Left ventricle myocardium superior (tissue), 1 donor: ENCODE data around the gene CFAP58. TPM values are rescaled to one million over a fixed set of nuclear protein-coding genes. Genes with fewer than 3 reads are reported as not detected.

Source experiments
- ATAC-seq: fragments of 200-7000 bp; cut with Tn5 transposase; one replicate; pipeline ENCODE4 v1.9.1; 2020; ENCODE audit warnings: mild to moderate bottlenecking, moderate library complexity
- DNase-seq: peaks from one replicate; pipeline ENCODE4 v3.0.0-alpha.2; 2020
- intact Hi-C: fragments of 100-400 bp; cut with micrococcal nuclease; formaldehyde crosslinking; loops from one replicate; pipeline ENCODE4 v1.11.0; 2022
- total RNA-seq: library from RNA; stranded (reverse); fragmentation: NEBNext Ultra II Directional; extraction: Animal tissue kit (Norgen Biotek cat#: 25700); gene quantifications from one replicate; pipeline ENCODE4 v1.2.1, GENCODE V29; 2021
- donor health status: DM: no; HTN: yes; CAD: no; lungs with severe emphysema.

The CFAP58 gene
- total RNA-seq, 1 donor from 2014 or later, result 1.2 TPM

DNA sequence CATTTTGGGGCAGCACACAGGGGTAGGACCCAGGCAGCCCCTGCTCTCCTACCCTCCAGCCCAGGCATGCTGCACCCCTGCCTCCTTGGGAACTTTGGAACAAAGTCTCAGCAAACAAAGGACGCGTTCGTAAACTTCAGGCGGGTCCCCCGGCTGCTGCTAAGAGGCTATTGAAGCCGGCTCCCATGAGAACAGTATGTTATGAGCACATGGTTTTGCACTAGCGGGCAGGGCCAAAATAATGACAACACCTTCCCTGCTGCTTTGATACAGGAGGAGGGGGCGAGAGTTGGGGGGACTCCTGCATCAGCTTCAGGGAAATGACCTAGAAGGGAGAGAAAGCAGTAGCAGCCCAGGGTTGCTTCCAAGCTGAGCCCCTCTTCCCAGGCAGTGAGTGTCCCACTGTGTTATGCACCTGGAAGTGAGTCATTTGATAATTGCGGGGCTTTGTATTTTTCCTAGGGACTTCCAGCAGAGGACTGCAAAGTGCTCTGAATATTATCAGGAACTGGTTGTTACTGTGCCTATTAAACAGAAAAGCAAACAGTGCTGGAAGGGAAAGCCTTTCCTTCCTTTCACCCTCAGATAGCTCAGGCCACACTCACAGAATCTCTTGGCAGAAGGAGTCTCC lies 22.3 kb upstream of the CFAP58 start:
- DNase-seq (peak; percentile 71), ATAC-seq (peak; percentile 57)
- intact Hi-C loops, result no loop called here

DNA sequence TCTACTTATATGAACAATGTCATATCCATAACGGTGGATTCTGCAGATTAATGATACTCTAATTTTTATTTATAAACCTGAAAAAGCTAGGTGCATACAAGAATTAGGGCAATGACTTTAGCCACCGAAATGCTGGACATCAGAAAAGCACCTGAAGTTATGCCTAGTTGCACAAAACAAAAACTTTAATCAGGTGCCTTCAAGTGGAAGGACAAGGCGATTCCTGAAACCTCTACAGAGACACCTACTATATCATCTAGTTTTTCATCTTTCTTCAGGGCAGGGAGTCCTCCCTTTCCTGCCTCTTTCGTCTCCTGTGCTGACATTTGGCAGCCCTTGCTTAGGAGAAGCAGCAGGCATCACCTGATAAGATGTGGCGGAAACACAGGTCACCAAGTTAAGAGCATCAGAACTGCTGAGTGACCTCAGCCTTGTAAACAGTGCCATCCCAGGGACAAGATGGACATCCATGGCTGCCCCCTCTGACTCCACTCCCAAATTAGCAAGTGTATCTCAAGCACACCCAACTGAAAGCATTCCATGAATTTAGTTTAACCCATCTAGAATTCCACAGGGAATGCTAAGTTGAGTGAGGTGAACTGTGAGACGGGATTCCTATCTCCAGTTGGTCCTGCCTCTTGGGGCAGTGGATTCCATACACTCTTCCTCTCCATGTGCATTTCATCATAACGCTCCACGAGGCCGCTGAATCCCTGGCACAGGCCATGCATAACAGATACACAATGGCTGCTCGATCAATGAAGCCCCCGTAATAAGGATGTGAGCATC lies 21.2 kb upstream of the CFAP58 start:
- ATAC-seq (peak; percentile 37), DNase-seq (no peak)
- intact Hi-C loops, result no loop called here

DNA sequence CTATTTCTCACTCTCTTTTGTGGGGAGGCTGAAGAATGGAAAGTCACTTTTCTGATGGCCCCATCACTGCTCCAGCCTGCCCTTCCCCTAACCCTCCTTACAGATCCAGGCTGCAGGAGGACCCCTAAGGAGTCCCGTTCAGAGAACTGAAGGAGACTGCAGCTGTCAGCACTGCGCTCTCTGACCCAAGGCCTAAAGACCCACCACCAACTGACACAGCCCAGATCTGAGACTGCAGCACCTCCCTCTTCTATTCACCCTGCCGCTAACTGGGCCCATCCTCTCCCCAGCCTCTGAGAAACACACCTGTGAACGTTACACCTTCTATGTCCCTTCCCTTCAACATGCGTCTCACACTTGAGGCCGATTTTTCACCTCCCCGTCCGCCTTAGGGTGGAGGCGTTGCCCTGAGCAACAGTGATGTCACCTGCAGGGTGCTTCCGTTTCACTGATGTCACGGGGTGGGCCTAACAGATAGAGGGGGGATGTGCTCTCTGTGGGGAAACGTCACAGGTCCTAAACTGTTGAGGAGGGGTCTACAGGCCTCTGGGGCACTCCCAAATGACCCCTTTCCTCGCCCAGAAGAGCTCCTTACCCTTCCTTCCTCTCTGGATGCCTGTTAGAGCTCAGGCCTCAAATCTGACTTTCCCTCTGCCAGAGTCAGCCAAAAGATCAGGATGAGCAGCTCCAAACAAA lies 20.5 kb upstream of the CFAP58 start:
- no peak for DNase-seq
- no peak for ATAC-seq
- intact Hi-C loops, result no loop called here

DNA sequence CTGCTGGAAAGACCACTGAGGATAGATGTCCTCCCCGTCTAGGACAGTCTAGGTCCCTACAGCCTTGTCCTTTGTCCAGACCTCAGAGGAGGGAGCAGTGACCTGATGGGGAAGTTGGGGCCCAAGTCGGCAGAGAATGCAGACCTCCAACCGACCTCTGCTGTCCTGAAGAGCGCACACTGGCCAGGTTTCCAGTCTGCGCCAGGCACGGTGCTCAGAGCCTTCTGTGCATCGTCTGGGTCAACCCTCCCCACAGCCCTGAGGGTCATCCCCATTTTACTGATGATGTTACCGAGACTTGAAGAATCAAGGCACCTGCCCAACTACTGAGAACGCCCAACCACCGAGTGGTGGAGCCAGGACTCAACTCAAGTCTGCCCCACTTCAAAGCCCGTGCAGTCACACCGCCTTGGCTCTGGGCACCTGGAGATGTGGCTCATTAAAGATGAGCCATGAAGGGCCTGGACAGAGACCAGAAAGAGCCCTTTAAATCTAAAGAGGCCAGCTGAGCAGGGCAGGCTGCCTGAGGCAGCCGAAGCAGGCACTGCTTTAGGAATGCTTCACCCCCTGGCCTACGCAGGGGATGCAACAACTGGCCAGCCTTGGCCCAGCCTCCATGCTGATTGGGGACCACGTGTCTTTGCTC lies 19.8 kb upstream of the CFAP58 start:
- intact Hi-C loops, result no loop called here
- ATAC-seq (no peak), DNase-seq (no peak)

DNA sequence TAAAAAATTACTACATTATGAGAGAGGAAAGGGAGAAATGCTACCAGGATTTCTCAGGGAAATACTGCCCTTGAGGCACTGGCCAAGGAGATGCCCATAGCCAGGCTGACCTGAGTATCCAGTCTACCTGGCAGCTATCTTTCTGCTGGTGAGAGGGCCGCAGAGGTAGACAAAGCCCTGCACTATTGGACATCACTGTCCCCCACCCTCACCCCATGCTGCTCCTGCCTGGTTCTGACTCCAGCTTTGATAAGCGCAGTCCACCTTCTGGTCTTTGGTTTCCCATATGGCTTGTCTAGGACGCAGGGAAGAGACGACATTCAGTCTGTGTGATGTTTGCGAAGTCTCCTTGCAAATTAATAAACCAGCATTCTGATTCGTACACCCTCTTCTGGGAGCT lies 19.1 kb upstream of the CFAP58 start:
- ATAC-seq (no peak), DNase-seq (no peak)
- intact Hi-C loops, result no loop called here

DNA sequence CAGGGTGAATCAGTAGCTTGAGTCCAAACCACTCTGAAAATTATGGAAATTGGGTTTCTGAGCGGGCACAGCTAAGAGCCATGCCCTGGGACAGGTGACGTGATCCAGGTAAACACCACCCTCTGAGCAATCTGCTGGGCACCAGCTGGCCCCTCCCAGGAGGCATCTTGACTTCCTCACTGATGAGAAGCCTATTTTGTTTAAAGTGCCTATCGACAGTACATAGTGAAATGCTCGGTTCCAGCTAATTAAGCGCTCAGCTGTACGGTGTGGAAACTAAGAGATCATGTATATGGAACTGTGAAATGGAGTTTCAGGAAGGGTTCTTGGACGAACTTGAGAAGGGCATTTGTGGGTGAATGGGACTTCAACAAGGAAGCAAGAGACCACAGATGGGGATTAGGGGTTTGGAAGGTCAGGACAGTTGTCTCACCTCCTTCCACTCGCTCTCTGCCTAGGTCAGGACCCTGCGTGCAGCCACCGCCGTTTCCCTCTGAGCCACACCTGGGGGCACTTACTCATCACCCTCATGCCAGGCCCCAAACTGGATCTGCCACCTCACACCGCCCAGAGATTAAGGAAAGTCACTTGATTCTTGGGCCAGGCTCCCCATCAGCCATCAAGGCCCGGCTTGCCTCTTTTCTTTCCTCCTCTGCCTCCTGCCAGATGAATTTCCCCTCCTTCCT lies 18.5 kb upstream of the CFAP58 start:
- intact Hi-C loops, result no loop called here
- DNase-seq, result no peak
- no peak for ATAC-seq

DNA sequence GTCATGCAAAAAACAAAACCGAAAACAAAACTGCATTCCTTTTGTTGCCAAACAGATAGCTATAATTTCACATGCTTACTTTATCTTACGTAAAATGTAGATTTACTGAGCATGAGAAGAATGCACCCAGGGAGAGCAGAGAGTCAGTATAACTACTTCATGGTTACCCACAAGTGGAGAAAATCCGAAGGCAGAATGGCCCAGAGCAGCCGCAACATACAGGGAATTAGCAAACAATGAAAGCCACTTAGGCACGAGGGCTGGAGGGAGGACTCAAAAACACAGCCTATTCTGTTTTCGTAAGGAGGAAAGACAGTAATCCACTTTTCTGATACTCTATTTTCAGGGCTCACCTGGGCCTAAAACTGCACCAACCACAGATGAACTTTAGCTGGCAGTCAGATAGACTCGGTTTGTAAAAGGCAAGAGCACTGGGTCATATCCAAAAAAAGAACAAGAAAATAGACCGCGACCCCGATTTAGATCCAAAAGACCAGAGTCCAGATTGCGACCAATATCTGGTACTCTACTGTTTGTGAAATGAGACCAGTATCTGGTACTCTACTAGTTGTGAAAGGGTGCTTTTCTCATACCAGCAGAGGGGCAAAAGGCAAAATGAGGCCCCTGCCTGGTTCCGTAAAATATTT lies 16.7 kb upstream of the CFAP58 start:
- ATAC-seq (no peak), DNase-seq (no peak)
- intact Hi-C loops, result no loop called here

DNA sequence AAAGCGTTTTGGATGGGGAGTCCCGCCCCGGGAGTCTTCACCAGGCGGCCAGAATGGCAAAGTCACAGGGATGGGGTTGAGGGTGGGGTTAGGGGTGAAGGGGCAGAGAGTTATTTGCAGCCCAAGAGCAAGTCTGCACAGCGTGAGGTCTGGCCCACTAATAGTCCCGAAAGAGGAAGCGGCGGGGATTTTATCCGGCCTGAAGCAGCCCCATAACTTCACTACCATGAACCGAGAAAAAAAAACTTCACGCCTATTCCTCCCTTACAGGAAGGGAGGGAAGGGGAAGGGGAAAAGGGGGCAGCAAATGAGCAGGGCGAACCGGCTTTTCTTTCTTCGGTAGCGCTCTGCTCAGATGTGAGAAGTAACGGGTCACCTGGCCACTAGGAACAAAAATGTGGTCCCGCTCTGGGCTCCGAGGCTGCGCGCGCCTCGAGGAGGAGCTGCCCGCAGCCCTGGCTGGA lies 16.1 kb upstream of the CFAP58 start:
- intact Hi-C loops, result no loop called here
- peak; percentile 30 for ATAC-seq
- DNase-seq, result peak; percentile 61

DNA sequence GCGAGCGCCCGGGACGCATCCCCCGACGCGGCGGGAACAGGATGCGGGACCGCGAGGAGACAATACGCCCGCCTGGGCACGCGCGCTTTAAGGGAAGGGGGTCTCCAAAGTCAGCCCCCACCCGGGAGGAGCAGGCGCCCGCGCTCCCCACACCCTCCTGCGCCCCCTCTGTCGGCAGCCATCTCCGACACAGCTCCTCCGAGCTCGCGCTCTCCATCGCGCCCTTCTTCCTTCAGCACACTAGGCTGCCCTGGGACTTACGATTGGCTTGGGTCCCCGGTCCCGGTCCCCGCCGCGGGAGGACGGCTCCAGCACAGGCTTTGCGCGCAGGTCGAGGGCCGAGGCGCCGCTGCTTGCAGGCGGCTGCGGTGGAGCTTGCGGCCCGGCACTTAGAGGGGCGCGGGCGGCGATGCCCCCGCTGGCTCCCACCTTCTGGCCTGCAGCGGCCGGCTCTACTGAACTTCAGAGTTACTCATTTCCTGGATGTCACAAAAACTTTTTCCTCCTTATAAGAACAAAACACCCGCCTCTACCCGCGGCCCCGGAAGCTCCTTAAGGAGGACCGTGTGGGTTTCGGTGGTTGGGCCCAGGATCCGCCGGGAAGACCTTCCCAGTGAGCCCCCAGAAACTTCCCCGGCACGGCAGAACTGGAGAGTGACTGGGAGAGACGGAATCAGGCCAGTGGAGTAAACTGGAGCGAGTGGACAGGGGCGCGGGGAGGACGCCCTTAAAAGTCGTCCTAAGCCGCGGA lies 15.5 kb upstream of the CFAP58 start, which contains the start of gene ITPRIP:
ITPRIP (minus strand) TSS at position 481 of the 751 bp plus-strand sequence. CDS start 22,414 bp downstream, outside the sequence.
- peak; percentile 78 for ATAC-seq
- intact Hi-C loops, result no loop called here
- DNase-seq, result peak; percentile 84

DNA sequence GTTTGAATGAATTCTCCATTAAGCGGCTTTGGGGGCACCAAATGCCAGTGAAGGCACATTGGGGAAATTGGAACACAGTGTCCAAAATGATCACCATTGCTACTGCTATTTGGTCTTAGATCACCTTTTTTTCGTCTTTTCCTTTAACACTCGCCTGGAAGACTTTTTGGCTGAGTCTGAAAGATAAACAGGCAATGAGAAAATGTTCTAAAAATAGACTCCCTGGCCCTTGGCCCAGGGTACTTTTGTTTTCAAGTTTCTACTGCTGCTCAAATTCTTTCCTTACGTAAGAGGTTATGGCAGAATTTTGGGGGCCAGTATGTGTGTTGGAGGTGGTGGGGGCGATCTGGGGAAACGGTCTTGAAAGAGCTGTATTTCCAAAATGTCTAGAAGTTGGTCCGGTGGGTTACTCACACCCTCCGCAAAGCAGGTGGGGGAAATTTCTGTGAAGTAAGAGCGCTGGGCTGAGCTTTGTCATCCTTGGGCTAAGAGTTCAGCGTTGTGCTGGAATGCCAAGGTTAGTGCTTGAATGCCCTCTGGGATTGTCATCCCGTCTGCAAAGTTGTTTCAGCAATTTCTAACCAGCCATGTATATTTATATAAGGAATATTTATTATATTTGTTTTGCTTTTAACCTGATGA lies 14.0 kb upstream of the CFAP58 start:
- intact Hi-C loops, result loop anchor here (5.0 kb wide), 1 partner anchor 32 kb away; no protein-coding TSS in a partner anchor
- peak; percentile 42 for ATAC-seq
- DNase-seq, result no peak

DNA sequence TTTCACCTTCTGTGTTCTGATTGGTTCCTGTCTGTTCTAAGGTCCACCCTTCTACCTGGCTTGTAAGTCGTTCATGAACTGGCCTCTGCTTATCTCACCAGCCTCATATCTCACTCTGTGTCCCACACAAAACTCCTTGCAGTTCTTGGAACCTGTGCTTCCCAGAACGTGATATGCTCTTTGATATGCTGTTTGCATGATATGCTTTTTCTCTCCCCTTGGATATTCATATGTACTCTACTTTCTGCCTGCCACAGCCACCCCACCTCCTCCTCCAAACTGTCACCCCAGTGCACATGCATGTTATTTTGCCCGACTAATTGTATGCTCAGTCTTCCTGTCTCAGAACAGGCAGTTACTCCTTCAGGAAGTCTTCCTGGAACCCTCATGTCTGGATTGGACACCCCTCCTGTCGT lies 13.5 kb upstream of the CFAP58 start:
- ATAC-seq (peak; percentile 13), DNase-seq (no peak)
- intact Hi-C loops, result loop anchor here (5.0 kb wide), 1 partner anchor 33 kb away; no protein-coding TSS in a partner anchor

DNA sequence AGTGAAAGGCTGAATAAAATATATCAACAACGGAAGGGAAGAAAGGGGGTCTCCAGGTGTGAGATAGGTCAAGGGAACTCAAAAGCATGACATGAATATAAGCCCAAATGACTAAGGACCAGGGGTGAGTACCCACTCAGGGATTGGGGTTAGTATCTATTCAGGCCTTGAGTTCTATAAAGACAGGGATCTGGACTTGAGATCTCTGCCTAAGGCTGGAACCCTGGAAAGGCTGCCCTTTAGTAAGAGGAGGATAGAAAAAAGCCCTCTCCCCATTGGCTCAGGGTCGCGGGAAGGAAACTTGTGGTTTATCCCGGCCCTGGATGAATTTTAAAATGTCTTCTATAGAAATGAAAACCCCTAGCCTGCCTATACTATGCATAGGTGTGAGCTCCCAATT lies 13.0 kb upstream of the CFAP58 start:
- intact Hi-C loops, result loop anchor here (5.0 kb wide), 1 partner anchor 33 kb away; no protein-coding TSS in a partner anchor
- no peak for DNase-seq

DNA sequence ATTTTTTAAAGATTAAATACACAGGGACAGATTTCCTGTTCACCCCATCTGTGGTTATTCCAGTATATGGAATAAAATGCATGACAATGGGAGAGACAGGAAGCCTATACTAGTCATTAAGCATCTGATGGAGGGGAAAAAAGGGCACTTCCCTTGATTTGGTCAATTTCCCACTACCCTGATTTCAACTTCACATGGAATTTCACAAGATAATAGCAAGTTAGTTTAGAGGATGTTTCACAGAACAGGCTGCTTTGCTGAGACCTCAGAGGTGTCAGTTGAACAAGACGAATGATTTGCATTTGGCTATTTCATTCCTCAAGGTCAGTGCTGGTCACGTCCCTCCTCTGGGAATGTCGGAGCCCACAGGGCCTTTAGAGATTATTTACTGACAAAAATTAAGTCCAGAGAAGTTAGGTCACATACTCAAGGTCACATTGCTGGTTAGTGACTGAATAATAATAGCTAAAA lies 10.7 kb upstream of the CFAP58 start:
- intact Hi-C loops, result loop anchor here (5.0 kb wide), 1 partner anchor 36 kb away; no protein-coding TSS in a partner anchor
- DNase-seq (no peak), ATAC-seq (no peak)

More for the DNA sequence above, 13.0 kb upstream of the CFAP58 start:
- no peak for ATAC-seq

DNA sequence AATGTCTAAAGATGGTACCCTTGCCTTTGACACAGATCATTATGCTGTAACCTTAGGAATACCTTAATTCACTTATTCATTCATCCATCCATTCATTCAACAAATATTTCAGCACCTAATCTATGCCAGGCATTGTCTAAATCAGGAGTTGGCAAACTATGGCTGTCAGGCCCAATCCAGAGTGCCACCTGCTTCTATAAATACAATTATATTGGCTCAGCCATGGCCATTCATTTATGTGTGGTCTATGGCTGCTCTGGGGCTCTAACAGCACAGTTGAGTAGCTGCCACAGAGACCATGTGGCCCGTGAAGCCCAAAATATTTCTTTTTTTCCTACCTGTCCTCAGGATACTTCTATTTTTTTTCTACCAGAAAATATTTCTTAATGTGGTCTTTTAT lies 9.4 kb upstream of the CFAP58 start:
- ATAC-seq, result peak; percentile 75
- intact Hi-C loops, result loop anchor here (5.0 kb wide), 1 partner anchor 37 kb away; no protein-coding TSS in a partner anchor
- DNase-seq, result no peak

DNA sequence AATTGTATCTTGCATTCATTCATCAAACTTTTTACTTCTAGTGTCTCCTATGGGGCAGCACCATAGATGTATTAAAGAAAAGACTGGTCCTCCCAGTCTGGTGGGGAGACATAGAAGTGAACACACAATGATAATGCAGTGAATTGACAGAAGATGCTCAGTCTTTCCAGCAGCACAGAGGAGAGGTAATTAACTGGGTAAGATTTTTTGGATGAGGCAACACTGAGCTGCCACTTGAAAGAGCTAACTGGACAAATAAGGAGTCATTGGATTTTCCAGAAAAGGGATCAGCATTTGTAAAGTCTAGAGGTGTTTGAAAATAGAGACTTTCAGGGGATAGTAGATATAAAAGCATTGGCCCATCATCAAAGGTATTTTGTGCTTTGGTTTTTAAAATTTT lies 8.1 kb upstream of the CFAP58 start:
- no peak for DNase-seq
- intact Hi-C loops, result no loop called here
- no peak for ATAC-seq

DNA sequence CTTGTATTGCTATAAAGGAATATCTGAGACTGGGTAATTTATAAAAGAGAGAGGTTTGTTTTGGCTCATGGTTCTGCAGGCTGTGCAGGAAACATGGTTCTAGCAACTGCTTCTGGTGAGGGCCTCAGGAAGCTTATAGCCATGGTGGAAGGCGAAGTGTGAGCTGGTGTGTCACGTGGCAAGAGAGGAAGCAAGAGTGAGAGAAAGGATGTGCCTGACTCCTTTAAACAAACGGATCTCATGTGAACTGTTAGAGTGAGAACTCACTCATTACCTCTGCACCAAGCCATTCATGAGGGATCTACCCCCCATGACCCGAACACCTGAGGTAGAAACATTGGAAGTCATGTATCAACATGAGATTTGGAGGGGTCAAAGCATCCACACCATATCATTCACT lies 7.7 kb upstream of the CFAP58 start:
- DNase-seq (no peak), ATAC-seq (no peak)
- intact Hi-C loops, result no loop called here
